ENCODE results near the gene PPARA.

The PPARA gene

DNA sequence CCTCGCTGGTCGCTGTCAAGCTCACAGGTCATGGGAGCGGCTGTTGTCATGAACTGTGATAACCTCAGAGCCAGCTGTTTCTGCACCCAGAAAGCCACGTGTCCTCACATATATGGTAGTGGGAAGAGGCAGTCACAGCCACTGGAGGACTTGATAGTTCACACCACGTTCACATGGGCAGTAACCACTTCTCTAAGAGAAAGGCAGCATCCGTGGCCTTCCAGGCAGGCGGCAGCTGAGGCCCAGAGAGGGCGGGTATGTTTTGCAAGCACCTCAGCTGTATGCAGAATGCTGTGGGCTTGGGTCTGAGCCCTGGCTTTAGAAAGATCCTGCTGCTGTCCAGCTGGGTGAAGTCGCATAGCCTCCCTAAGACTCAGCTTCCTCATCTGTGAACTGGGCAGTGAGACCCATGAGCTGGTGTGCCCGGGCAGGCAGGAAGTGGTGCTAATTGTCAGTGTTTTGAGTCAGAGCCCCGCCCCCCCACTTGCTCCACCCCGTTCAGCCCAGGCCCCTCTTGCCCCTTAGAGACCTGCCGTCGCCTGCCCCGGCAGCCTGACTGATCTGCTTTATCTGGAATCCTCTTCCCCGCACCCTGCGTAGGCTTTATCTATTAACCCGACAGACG is 130.8 kb downstream of the PPARA start:
- no peak for FAIRE-seq

DNA sequence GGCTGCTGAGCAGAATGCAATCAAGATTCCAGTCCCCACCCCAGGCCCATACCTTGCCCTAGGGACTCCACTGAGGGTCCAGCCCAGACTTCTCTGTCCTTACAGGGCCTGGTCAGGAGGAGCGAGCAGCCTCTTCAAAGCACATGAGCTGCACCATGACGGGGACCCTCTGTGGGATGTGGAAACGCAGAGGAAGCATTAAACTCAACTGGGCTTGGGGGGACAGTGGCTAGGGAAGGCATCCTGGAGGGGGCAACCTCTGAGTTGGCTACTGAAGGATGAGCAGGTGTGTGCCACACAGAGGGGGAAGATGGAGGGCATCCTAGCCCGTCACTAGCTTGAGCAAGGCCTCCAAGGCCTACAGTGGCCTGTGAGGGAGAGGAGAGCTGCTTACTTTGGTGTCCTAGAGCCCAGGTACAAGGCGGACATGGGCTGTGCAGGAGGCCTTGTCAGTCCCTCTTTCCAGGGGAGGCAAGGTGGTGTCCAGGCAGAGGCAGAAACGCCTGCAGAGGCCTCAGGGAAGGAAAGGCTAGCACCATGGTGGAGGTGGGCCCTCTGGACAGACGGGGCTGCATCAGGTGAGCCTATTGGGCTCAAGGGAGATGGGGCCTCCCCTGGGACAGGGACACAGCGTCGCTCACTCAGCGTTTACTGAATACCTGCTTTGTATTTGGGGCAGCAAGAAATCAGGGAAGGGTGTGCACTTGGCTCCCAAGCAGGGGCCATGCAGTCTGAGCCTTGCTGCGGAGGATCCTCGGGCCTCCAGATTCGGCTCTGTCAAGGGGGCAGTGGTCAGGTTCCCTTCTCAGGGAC is 131.7 kb downstream of the PPARA start:
- no peak for FAIRE-seq

DNA sequence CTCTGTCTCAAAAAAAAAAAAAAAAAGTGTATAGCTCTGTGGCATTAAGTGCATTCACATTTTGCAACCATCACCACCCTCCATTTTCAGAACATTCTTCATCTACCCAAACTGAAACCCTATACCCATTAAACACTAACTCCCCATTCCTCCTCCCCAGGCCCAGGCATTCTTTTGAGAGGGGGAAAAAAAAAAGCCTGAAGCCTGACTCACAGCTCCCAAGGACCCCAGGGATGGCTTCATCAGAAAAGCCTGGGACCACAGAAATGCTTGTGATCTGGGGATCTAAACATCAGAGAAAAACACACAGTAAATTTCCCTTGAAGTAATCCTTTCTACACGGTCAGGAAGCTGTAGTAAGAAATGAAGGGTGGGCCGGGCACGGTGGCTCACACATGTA is 135.7 kb downstream of the PPARA start:
- no peak for FAIRE-seq

DNA sequence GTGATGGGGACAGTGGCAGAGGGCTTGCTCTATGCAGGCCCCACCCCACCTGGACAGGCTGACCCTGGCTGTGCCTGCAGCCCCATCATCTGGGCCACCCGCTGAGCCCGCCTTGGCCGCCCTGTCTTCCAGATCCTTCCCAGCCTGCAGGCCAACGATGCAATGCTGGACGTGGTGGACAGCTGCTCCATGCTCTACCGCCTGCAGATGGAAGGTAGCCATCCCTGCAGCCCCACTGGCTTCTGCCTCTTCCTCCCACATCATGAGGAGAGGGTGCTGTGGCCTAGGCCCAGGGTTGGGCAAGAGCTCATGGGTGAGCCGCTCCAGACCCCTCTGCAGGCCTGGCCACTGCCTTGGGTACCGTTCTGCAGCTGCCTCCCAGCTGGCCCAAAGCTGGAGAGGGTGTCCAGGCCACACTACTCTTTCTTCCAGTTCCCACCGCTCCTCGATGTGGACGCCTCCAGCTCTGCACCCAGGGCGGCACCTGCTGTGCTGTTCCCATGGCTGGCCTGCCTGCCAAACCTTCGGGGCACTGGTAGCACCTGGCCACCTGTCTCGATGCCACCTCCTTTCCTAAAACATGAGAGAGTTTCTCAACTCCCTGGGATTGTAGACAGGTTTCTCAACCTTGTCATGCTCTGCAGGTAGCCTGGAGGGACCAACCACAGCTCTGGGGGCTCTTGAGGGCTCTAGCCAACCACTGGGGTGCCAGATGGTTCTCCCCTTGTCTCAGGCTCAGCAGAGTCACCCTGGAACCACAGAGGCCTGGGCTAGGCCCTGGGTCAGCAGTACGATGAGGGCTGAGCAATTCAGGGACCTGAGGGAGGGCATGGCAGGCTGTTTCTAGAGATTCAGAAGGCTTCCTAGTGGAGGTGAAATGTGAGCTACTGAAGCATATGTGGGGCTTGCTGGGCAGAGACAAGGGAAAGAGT is 136.9 kb downstream of the PPARA start:
- no peak for FAIRE-seq

DNA sequence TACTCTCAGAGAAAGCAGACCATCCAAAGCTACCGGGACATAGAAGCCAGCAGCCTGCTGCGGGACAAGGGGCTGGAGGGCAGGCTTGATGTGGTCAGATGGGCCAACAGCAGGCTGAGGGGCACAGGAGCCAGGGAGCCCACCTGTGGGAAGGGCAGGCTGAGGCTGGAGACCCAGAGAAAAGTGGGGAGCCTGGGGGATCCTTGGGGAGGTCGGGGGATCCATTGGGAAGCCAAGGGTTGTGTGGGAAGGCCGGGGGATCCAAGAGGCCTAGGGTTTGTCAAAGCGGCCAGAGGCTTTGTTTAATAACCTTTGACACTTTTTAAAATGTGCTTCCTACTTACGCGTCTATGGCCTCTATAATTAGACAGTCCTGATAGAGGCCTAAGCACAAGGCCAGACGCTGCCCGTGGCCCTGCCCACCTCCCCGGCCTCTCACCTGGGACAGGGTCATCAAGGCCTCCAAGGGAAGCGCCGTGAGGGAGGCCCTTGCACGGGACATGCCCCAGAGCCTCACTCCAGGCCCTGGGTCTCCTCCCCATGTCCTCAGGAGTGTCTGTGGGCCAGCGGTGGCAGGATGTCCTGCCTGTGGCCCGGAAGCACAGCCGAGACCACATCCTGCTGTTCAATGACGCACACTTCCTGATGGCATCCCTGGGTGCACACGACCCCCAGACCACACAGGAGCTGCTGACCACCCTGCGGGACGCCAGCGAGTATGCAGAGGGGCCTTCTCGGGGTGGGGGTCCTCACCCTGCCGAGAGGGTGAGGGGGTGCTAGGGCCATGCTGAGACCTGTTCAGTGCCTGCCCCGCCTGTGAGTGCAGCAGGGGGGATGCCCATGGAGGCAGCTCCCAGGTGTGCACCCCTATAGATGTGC is 137.8 kb downstream of the PPARA start:
- FAIRE-seq, result no peak

DNA sequence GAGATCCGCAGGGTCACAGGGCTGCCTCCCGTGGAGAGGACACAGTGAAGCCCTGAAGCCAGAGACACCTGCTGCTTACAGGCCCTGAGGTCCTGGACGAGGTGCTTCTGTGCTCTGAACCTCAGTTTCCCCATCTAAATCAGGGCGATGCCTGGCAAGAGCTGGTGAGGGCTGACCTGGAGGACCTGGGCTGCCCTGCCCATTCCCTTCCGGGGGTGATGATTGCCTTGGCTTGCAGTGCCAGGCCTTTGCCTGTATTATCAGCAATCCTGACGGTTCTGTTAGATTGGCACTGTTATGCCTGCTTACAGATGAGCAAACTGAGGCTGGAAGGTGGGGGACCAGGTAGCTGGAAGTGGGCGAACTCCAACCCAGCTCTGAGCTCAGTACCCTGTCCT is 138.5 kb downstream of the PPARA start:
- no peak for FAIRE-seq

DNA sequence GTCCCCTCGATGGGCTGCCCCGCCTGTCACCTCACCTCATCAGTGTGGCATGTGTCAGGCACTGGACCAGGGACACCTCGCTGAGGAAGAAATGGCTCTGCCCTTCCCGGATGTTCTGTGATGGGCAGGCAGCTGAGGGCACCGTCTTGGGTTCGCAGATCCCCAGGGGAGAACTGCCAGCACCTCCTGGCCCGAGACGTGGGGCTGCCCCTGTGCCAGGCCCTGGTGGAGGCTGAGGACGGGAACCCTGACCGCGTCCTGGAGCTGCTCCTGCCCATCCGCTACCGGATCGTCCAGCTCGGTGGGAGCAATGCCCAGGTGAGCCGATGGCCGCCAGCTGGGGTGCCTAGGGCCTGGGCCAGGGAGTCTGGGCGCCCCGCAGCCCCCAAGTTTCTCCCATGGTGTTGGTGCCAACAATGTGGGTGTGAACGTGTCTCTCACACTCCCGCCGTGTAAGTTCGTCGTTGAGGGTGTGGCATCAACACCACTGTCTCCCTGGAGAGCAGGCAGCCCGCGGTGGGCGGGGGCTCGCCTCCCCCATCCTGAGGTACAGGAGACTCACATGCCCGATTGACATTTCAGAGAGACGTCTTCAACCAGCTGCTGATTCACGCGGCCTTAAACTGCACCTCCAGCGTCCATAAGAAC is 139.0 kb downstream of the PPARA start:
- no peak for FAIRE-seq

GRCh38 chr22:46290121-46290842 is 140.0 kb downstream of the PPARA start:
- FAIRE-seq, result no peak

DNA sequence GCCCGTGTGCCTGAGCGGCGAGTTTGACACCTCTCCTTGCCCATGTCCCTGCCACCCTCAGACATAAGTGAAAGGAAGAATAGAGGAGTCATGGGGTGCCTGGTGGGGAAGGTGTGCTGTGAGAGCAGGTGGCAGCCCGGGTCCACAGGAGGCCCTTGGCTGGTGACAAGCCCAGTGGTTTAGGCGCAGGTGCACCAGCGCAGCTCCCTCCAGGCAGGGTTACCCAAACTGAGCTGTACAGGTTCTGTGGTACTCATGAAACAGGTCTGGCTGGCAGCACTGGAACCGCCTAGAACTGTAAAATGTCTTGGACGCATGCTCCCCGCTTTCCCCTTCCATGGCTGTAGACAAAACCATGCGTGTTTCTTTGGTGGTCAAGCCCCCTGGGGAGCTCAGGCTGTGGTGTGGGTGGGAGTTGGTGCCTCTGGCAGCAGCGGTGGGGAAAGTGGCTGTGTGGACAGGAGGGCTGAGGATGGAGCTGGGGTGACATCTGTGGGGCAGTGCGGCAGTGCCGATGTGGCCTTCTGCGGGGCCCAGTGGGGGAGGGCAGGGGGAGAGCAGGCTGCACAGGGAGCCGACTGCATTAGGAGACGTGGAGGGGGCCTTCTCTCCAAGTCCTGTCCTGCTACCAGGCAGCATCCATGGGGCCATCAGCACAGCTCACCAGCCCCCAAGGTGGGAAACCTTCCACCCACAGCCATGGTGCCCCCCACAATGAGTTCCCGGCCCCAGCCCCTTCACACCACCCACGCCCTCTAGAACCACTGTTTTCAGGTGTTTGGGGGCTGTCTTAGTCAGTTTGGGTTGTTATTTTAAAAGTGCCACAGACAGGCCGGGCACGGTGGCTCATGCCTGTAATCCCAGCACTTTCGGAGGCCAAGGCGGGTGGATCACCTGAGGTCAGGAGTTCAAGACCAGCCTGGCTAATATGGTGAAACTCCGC is 140.8 kb downstream of the PPARA start:
- no peak for FAIRE-seq

GRCh38 chr22:46292173-46292572 is 141.8 kb downstream of the PPARA start:
- no peak for FAIRE-seq

DNA sequence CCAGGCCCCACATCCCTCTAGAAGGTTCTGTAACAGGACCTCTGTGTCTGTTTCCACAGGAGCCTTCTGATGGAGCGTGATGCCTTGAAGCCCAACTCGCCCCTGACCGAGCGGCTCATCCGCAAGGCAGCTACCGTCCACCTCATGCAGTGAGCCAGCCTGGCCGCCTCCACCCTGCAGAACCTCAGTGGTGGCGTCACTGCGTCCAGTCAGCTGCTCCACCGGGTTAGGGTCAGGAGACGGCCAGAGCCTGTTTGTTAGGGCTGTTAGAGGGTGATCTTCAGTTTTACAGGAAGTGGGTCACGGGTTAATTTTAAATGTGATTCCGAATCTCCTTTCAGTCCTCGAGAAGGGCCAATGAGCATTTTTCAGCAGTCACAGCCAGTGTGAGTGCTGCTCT is 142.4 kb downstream of the PPARA start:
- no peak for FAIRE-seq

All from endometrium (tissue), 2 donors.